NCI-H1105 (cell line): ENCODE results near the gene ALOX5.

ENCODE experiments used
- DNase-seq: peaks from one replicate; lab custom pipeline; 2025; lab: John Stamatoyannopoulos, UW

ALOX5 gene

GRCh38 chr10:45424668-45425404, 50.8 kb downstream of the ALOX5 start:
- DNase-seq = no peak

- DNase-seq = no peak
Measured at GRCh38 chr10:45425621-45426563, 51.9 kb downstream of the ALOX5 start.

GRCh38 chr10:45427262-45427969, 53.4 kb downstream of the ALOX5 start:
- no peak for DNase-seq

- no peak for DNase-seq
Measured at GRCh38 chr10:45427970-45428366, 54.0 kb downstream of the ALOX5 start.

- DNase-seq = no peak
Measured at GRCh38 chr10:45428611-45429510, 54.8 kb downstream of the ALOX5 start.

GRCh38 chr10:45429790-45430189, 55.8 kb downstream of the ALOX5 start:
- no peak for DNase-seq

- no peak for DNase-seq
Measured at GRCh38 chr10:45432113-45432512, 58.1 kb downstream of the ALOX5 start.

GRCh38 chr10:45432700-45433472, 58.9 kb downstream of the ALOX5 start:
- no peak for DNase-seq

- DNase-seq = no peak
Measured at GRCh38 chr10:45433716-45434469, 59.9 kb downstream of the ALOX5 start.

- no peak for DNase-seq
Measured at GRCh38 chr10:45437587-45438465, 63.8 kb downstream of the ALOX5 start.

GRCh38 chr10:45438466-45439090, 64.6 kb downstream of the ALOX5 start:
- DNase-seq = no peak

- DNase-seq = no peak
Measured at GRCh38 chr10:45439365-45439764, 65.3 kb downstream of the ALOX5 start.

- no peak for DNase-seq
Measured at GRCh38 chr10:45439873-45440272, 65.9 kb downstream of the ALOX5 start.

GRCh38 chr10:45440511-45441062, 66.6 kb downstream of the ALOX5 start:
- no peak for DNase-seq

- DNase-seq = no peak
Measured at GRCh38 chr10:45441239-45442190, 67.5 kb downstream of the ALOX5 start.

GRCh38 chr10:45442251-45442650, 68.2 kb downstream of the ALOX5 start:
- no peak for DNase-seq

GRCh38 chr10:45442662-45443061, 68.6 kb downstream of the ALOX5 start:
- DNase-seq = no peak
